HG02840 (cell line): Measurements from ENCODE around the gene FAF1.

ENCODE experiments used
- ATAC-seq: cut with Tn5 transposase; IDR thresholded peaks from one replicate; pipeline ENCODE4 v1.9.1; 2021; ENCODE audit warnings: mild to moderate bottlenecking, moderate library complexity, moderate number of reproducible peaks; ENCODE audit not compliant: unreplicated experiment, low FRiP score

Gene FAF1

GRCh38 chr1:50393522-50394120, 566.4 kb downstream of the FAF1 start:
- no peak for ATAC-seq
